DMS153 treated with DMSO at 0.1 percent for 48 hours (cell line): ENCODE data around the gene SLC25A38.

Source experiments
- DNase-seq: peaks from one replicate; lab custom pipeline; 2025; ENCODE audit not compliant: unreplicated experiment; lab: John Stamatoyannopoulos, UW

SLC25A38 gene

GRCh38 chr3:39432342-39432741, 49.2 kb downstream of the SLC25A38 start:
- no peak for DNase-seq

DNA sequence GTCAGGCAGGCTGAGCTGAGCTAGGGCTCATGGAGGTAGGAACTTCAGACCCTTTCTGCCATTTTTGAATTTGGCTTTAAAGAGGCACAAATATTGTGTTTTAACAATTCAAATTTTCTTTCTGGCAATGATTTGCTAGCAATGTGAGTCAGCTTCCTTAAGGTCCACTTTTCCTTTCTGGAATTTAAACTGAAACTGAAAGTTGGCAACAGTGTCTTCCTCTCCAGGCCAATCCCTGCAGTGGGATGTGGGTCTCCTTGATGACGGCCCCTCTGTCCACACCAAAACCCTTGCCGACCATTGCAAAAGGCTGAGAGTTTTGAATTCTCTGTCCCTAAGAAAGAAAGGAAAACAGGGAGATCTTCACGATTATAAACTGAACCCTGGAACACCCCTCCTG, 50.5 kb downstream of the SLC25A38 start:
- no peak for DNase-seq

GRCh38 chr3:39434574-39434973, 51.4 kb downstream of the SLC25A38 start:
- no peak for DNase-seq

GRCh38 chr3:39435006-39435748, 52.0 kb downstream of the SLC25A38 start:
- no peak for DNase-seq

DNA sequence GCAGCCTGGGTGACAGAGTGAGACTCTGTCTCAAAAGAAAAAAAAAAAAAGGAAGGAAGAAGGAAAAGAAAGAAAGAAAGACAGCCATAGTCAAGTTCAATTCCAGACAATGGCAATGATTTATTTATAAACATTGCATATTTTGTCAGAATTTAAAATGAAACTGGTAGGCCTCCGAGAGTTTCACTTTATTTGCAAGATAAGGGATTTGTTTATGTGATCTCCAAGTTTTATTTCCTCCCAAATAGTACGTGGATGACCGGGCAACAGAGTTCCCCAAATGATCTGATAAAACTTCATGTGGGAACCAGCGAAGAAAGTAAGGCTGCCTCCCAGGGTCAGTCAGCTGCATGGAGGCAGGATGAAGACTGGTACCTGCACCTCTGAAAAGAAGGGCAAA, 55.7 kb downstream of the SLC25A38 start:
- no peak for DNase-seq

DNA sequence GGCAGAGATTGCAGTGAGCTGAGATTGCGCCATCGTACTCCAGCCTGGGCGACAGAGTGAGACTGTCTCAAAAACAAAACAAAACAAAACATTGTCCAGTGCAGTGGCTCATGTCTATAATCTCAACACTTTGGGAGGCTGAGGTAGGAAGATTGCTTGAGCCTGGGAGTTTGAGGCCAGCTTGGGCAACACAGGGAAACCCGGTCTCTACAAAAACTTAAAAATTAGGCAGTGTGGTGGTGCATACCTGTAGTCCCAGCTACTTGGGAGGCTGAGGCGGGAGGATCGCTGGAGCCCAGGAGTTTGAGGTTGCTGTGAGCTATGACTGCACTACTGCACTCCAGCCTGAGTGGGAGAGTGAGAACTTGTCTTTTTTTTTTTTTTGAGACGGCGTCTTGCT, 57.1 kb downstream of the SLC25A38 start:
- no peak for DNase-seq

GRCh38 chr3:39443530-39443929, 60.4 kb downstream of the SLC25A38 start:
- no peak for DNase-seq

GRCh38 chr3:39445927-39446326, 62.8 kb downstream of the SLC25A38 start:
- DNase-seq = no peak

DNA sequence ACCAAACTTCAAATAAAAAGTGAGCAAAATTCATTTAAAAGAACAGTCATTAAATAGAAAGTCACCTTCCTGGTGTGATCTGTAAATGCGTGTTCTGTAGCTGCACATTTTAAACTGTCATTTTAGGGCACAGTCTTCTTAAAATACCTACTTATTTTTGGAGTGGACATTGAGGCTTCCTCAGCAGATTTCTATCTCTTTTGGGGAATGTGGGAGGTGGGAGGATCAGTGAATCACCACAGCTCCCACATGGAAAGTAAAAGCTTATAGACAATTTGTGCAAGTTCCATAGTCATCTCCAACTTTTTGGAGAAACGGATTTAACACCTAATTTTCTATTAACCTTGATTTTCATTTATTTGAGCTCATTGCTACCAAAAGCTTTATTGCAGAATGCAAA, 63.3 kb downstream of the SLC25A38 start:
- no peak for DNase-seq
